NCI-H2107 treated with DMSO at 0.1 percent for 48 hours (cell line): Measurements from ENCODE around the gene SH3GL1.

Experiments
- DNase-seq: peaks from one replicate; lab custom pipeline; 2025; ENCODE audit not compliant: unreplicated experiment; lab: John Stamatoyannopoulos, UW

Gene SH3GL1

DNA sequence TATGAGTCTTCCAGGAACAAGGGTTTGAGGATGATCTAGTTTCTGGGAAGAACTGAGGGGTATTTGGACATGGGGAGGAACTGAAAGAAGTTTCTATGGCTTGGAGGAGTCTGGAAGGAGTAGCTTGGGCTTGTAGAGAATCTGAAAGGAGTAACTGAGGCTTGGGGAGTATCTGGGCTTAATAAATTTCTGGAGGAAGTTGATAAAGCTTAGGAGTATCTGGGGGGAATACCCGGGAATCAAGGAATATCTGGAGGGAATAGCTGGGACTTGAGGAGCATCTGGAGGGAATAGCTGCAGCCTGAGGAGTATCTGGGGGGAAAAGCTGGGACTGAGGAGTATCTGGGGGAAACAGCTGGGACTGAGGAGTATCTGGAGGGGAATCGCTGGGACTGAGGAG is 79.9 kb downstream of the SH3GL1 start:
- no peak for DNase-seq

DNA sequence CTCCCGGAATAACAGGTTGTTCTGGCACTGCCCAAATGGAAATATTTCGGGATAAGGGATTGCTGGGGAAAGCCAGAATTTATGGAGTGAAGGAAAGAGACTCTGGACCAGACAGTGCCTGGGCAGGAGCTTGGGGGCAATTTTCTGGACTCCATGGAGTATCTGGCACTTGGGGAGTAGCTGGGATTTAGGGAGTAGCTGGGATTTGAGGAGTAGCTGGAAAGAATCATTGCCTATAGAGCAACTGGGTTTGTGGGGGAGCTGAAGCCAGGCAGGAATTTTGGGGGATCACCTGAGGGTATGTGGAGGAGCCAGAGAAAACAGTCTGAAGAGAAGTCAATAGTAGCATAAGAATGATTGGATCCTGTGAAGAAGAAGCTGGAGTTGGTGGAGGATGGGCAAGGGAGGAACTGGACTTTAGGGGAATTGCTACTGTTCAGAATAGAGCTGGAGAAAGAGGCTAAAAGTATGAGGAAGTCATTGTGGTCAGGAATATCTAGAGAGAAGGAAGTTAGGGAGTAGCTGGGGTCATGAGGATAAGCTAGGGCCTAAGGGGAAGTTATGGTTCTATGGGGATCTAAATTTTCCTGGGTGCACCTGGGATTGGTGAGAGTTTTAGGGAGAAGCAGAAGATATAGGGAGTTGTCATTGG is 81.2 kb downstream of the SH3GL1 start:
- no peak for DNase-seq

DNA sequence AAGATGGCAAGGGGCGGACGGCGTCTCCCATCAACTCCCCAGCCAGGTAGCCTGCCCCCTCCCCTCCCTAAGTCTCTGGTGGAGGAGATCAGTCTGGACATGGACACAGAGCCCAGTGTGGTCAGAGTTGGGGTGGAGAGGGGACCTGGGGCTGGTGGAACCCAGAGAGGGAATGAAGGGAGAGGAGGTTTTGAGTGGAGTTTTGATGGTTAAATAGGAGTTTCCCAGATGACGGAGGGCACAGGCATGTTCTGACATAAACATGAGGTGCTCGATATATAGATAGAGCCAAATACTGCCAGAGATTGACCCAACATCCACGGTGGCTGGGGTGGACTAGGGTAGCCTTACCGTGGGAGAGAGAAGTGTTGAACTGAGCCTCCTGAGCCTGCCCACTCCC is 81.9 kb downstream of the SH3GL1 start:
- no peak for DNase-seq

DNA sequence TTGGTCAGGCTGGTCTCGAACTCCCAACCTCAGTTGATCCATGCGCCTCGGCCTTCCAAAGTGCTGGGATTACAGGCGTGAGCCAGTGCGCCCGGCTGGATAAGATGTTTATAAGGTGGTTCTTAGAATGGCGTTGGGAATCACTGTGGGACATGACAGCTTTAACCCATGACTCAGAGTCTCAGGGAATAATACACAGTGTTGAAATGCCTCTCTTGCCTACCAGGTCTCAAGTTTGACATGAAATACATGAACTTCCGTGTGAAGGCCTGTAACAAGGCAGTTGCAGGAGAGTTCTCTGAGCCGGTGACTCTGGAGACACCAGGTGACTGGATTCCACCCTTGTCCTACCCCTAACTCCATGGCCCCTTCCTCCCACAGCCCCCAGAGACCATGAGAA is 83.4 kb downstream of the SH3GL1 start:
- no peak for DNase-seq

DNA sequence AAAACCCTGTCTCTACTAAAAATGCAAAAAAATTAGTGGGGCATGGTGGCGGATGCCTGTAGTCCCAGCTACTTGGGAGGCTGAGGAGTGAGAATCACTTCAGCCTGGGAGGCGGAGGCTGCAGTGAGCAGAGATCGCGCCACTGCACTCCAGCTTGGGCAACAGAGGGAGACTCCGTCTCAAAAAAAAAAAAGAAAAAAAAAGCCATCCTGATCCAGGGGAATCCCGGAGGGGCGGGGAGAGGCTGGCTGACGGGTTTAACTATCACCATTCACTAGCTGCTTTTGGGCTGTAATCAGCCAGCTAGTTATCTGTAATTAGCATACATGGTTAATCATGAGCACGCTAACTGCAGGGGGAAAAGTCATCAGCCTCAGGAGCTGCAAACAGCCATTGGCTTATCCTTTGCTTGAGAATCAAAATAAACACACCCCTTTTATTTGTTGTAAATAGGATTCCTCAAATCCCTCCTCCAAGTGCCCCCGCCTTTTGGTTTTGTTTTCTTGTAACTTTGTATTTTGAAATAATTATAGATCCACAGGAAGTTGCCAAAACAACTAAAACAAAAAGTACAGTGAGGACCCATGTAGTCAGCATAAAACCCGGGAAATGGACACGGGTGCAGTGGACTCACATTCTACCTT is 86.4 kb downstream of the SH3GL1 start:
- DNase-seq, result no peak
